H1 (cell line): ENCODE data around the gene ZNF189. TPM values are rescaled to one million over a fixed set of nuclear protein-coding genes. Genes with fewer than 3 reads are reported as not detected.

Source experiments
- CTCF ChIA-PET: fragments of 300-600 bp; sonication (Branson Sonifier 250); formaldehyde crosslinking; loops from one replicate; lab custom pipeline; 2021; ENCODE audit not compliant: partially characterized antibody; lab: Charles Lee
- POLR2A ChIA-PET: fragments of 300-600 bp; sonication (Branson Sonifier 250); formaldehyde crosslinking; loops from one replicate; lab custom pipeline; 2021; ENCODE audit warnings: inconsistent platforms; ENCODE audit not compliant: partially characterized antibody; lab: Charles Lee
- DNase-seq, 2 experiments: peaks; one replicate each; pipeline versions ENCODE4 v3.0.0 to v3.0.0-alpha.2; 2010 to 2022; ENCODE audit warnings: low spot score in 2 of 2, low read depth in 1 of 2, mixed read lengths in 1 of 2
- FAIRE-seq: peaks from 2 replicates; lab custom pipeline; 2011; peaks lifted over from hg19 to GRCh38; lab: Jason Lieb, UNC
- H2AFZ ChIP-seq: 2 replicates; pipeline ENCODE4 v1.8.1; 2012; ENCODE audit warnings: low read length, inconsistent platforms
- H2AK5ac ChIP-seq: 2 replicates; pipeline ENCODE4 v1.6.1; 2013; ENCODE audit warnings: low read depth, low read length
- H2BK120ac ChIP-seq: replicated peaks from 2 replicates; pipeline ENCODE3; 2013; ENCODE audit warnings: low read depth, low read length, inconsistent platforms
- H2BK12ac ChIP-seq: 2 replicates; pipeline ENCODE4 v1.6.1; 2013; ENCODE audit warnings: low read depth, low read length
- H2BK15ac ChIP-seq: 2 replicates; pipeline ENCODE4 v1.6.1; 2013; ENCODE audit warnings: low read length
- H2BK20ac ChIP-seq: 2 replicates; pipeline ENCODE4 v1.6.1; 2013; ENCODE audit warnings: low read length
- H2BK5ac ChIP-seq: 2 replicates; pipeline ENCODE4 v1.6.1; 2013; ENCODE audit warnings: low read depth, low read length
- H3K14ac ChIP-seq: 2 replicates; pipeline ENCODE4 v1.6.1; 2013; ENCODE audit warnings: inconsistent platforms; ENCODE audit not compliant: insufficient read length
- H3K18ac ChIP-seq: 2 replicates; pipeline ENCODE4 v1.6.1; 2013; ENCODE audit warnings: low read length; ENCODE audit errors: extremely low read depth
- H3K23ac ChIP-seq: 2 replicates; pipeline ENCODE4 v1.6.1; 2013; ENCODE audit warnings: inconsistent platforms; ENCODE audit not compliant: insufficient read length
- H3K23me2 ChIP-seq: 2 replicates; pipeline ENCODE4 v1.6.1; 2013; ENCODE audit warnings: low read depth, low read length
- H3K27ac ChIP-seq: 2 replicates; pipeline ENCODE4 v1.6.1; 2011; ENCODE audit warnings: low read depth, low read length, inconsistent platforms
- H3K27me3 ChIP-seq, 4 experiments: replicated peaks in 1 of 4; 1 replicate in 1 of 4; 2 replicates in 3 of 4; pipeline versions ENCODE4 v1.6.1 to v1.8.1; 2011 to 2013; ENCODE audit warnings: low read length in 3 of 4, mild to moderate bottlenecking in 3 of 4, inconsistent platforms in 2 of 4, mixed read lengths in 2 of 4, moderate library complexity in 1 of 4; ENCODE audit not compliant: control insufficient read depth in 3 of 4, insufficient read depth in 3 of 4; ENCODE audit errors: extremely low read depth in 1 of 4
- H3K36me3 ChIP-seq, 4 experiments: 2 replicates each; pipeline versions ENCODE4 v1.6.1 to v1.8.1; 2011 to 2013; ENCODE audit warnings: mild to moderate bottlenecking in 4 of 4, low read length in 3 of 4, moderate library complexity in 2 of 4, control low read depth in 1 of 4, inconsistent platforms in 1 of 4; ENCODE audit not compliant: insufficient read depth in 4 of 4, control insufficient read depth in 2 of 4
- H3K4ac ChIP-seq: replicated peaks from 2 replicates; pipeline ENCODE3; 2013; ENCODE audit warnings: low read length, low read depth, mixed read lengths, inconsistent platforms; ENCODE audit not compliant: insufficient read length
- H3K4me1 ChIP-seq, 4 experiments: replicated peaks in 1 of 4; 1 replicate in 1 of 4; 2 replicates in 3 of 4; pipeline versions ENCODE4 v1.6.1 to v1.8.1; 2011 to 2013; ENCODE audit warnings: low read length in 3 of 4, inconsistent platforms in 2 of 4, mixed read lengths in 1 of 4; ENCODE audit not compliant: insufficient read depth in 4 of 4, control insufficient read depth in 3 of 4
- H3K4me2 ChIP-seq, 2 experiments: 2 replicates each; pipeline versions ENCODE4 v1.6.1 to v1.8.1; 2011 to 2013; ENCODE audit warnings: low read depth in 2 of 2, low read length in 2 of 2, control low read depth in 1 of 2, inconsistent platforms in 1 of 2, mild to moderate bottlenecking in 1 of 2; ENCODE audit not compliant: insufficient read depth in 1 of 2
- H3K4me3 ChIP-seq, 4 experiments: fragments of 200-600, 300-600 bp in 1 of 4; sonication (generic), shearing (Covaris generic), sonication (Bioruptor Twin) in 1 of 4; 2 replicates each; pipeline versions ENCODE4 v1.5.1 to v1.8.1; 2011 to 2016; ENCODE audit warnings: low read length in 4 of 4, low read depth in 3 of 4, control low read depth in 2 of 4, inconsistent platforms in 2 of 4, mild to moderate bottlenecking in 2 of 4, mixed read lengths in 1 of 4, moderate library complexity in 1 of 4; ENCODE audit not compliant: insufficient read depth in 2 of 4; ENCODE audit errors: extremely low read depth in 1 of 4
- H3K56ac ChIP-seq: replicated peaks from 2 replicates; pipeline ENCODE3; 2013; ENCODE audit warnings: low read depth, mild to moderate bottlenecking, mixed read lengths, low read length, inconsistent platforms; ENCODE audit not compliant: insufficient read length
- H3K79me1 ChIP-seq: 2 replicates; pipeline ENCODE4 v1.6.1; 2013; ENCODE audit warnings: low read depth, low read length, control low read depth
- H3K79me2 ChIP-seq, 2 experiments: 2 replicates each; pipeline versions ENCODE4 v1.6.1 to v1.8.1; 2012 to 2013; ENCODE audit warnings: low read length in 2 of 2, mild to moderate bottlenecking in 2 of 2, inconsistent platforms in 1 of 2; ENCODE audit not compliant: insufficient read depth in 2 of 2, control insufficient read depth in 1 of 2
- H3K9ac ChIP-seq, 4 experiments: replicated peaks in 1 of 4; 1 replicate in 1 of 4; 2 replicates in 3 of 4; pipeline versions ENCODE4 v1.6.1 to v1.8.1; 2011 to 2013; ENCODE audit warnings: low read depth in 3 of 4, low read length in 3 of 4, control low read depth in 2 of 4, mild to moderate bottlenecking in 2 of 4, moderate library complexity in 2 of 4, inconsistent platforms in 1 of 4; ENCODE audit errors: extremely low read depth in 1 of 4
- H3K9me3 ChIP-seq, 2 experiments: 2 replicates each; pipeline versions ENCODE4 v1.6.1 to v1.8.1; 2012 to 2013; ENCODE audit warnings: mild to moderate bottlenecking in 2 of 2, moderate library complexity in 2 of 2, control low read depth in 1 of 2, inconsistent platforms in 1 of 2, low read depth in 1 of 2, low read length in 1 of 2, mixed read lengths in 1 of 2; ENCODE audit not compliant: insufficient read depth in 2 of 2
- H4K20me1 ChIP-seq, 2 experiments: replicated peaks in 1 of 2; 2 replicates each; pipeline versions ENCODE3 to v1.8.1; 2011 to 2013; ENCODE audit warnings: inconsistent platforms in 2 of 2, low read length in 2 of 2, mild to moderate bottlenecking in 1 of 2; ENCODE audit not compliant: insufficient read depth in 2 of 2, control insufficient read depth in 1 of 2
- H4K5ac ChIP-seq: 2 replicates; pipeline ENCODE4 v1.6.1; 2013; ENCODE audit warnings: low read length, low read depth, mixed read lengths, inconsistent platforms; ENCODE audit not compliant: insufficient read length
- H4K8ac ChIP-seq: 2 replicates; pipeline ENCODE4 v1.8.0; 2013; ENCODE audit warnings: mild to moderate bottlenecking, moderate library complexity, low read length, inconsistent platforms; ENCODE audit not compliant: insufficient read depth; ENCODE audit errors: extremely low read depth
- H4K91ac ChIP-seq: replicated peaks from 2 replicates; pipeline ENCODE3; 2013; ENCODE audit warnings: low read length, mixed read lengths, inconsistent platforms; ENCODE audit not compliant: insufficient read length
- CTBP2 ChIP-seq: IDR thresholded peaks from 2 replicates; pipeline ENCODE4 v1.7.0; 2011; ENCODE audit warnings: borderline replicate concordance, mild to moderate bottlenecking, moderate library complexity, mixed read lengths, low read length; ENCODE audit not compliant: insufficient read depth, insufficient read length
- EGR1 ChIP-seq: IDR thresholded peaks from 2 replicates; pipeline ENCODE4 v1.6.1; 2011; ENCODE audit warnings: low read depth, low read length, borderline replicate concordance
- GABPA ChIP-seq: IDR thresholded peaks from 2 replicates; pipeline ENCODE4 v1.6.1; 2011; ENCODE audit warnings: mild to moderate bottlenecking, low read length, moderate library complexity, borderline replicate concordance; ENCODE audit not compliant: insufficient read depth
- GTF2F1 ChIP-seq: IDR thresholded peaks from 2 replicates; pipeline ENCODE4 v1.6.1; 2012; ENCODE audit warnings: low read depth, low read length, improper control_type of control experiment, borderline replicate concordance
- KDM4A ChIP-seq: IDR thresholded peaks from one replicate; pipeline ENCODE4 v1.7.1; 2012; ENCODE audit warnings: low read depth, mild to moderate bottlenecking, moderate library complexity, low read length, inconsistent platforms; ENCODE audit not compliant: severe bottlenecking
- SAP30 ChIP-seq: fragments of 300-600 bp; sonication (generic); IDR thresholded peaks from 2 replicates; pipeline ENCODE4 v1.7.1; 2012; ENCODE audit warnings: low read length, moderate library complexity, mild to moderate bottlenecking, inconsistent platforms; ENCODE audit not compliant: insufficient read depth, insufficient replicate concordance
- SP4 ChIP-seq: IDR thresholded peaks from 2 replicates; pipeline ENCODE4 v1.6.1; 2012; ENCODE audit warnings: low read length, inconsistent platforms
- polyA plus RNA-seq, 7 experiments: library from polyadenylated mRNA; depleted of rRNA in 3 of 7; stranded (reverse) in 5 of 7; unstranded in 2 of 7; fragments of >200 nt in 5 of 7; fragments of 200-250 nt in 2 of 7; gene quantifications; 1 replicate in 5 of 7; 2 replicates in 1 of 7; 4 replicates in 1 of 7; pipeline versions ENCODE4 v1.2.1 to v1.2.3, GENCODE V29; 2011 to 2013; ENCODE audit warnings: missing spikeins in 2 of 7, mixed read lengths in 2 of 7
- total RNA-seq: library from RNA; stranded (reverse); fragmentation: NEBNext Ultra II Directional; extraction: Animal tissue kit (Norgen Biotek cat#: 25700); gene quantifications from 2 replicates; pipeline ENCODE4 v1.2.1, GENCODE V29; 2021

Gene ZNF189
- total and polyA plus RNA-seq, 2 of the 8 experiments (the other 6 are each of a cell fraction or from before 2014, with no cell fraction given), result 1.9 to 12.3 TPM

- Histone ChIP-seq H2BK15ac (no peak overlapping the region), H4K8ac (no peak overlapping the region), H3K79me2 (no peaks in the 10 kb centered on the region)
- TF ChIP-seq KDM4A (no peak), CTBP2 (no peak), GTF2F1 (no peak), EGR1 (no peak), SAP30 (no peak), GABPA (no peak), SP4 (no peak)
These were observed 16.9 kb downstream of the ZNF189 start for GRCh38 chr9:101415578-101415977.

More at GRCh38 chr9:101415578-101415977, 16.9 kb downstream of the ZNF189 start:
- no peak for DNase-seq
- Histone ChIP-seq H3K23me2 (no peaks in the 10 kb centered on the region; the same call in 1 of the 2 replicates), H3K36me3 (peaks cover 0 to 4% (median 0%) of the 10 kb centered on the region in 4 experiments; a peak in 1 of 8 replicates), H2BK120ac (no peak overlapping the region), H2AK5ac (no peak overlapping the region), H3K18ac (no peak overlapping the region), H2BK20ac (no peak overlapping the region), H4K5ac (no peak overlapping the region), H3K27ac (no peak overlapping the region), H3K27me3 (no peaks in the 10 kb centered on the region), H3K14ac (no peak overlapping the region), H4K91ac (no peak overlapping the region), H3K56ac (no peak overlapping the region), H4K20me1 (no peaks in the 10 kb centered on the region), H3K23ac (no peak overlapping the region), H3K79me1 (no peaks in the 10 kb centered on the region), H2BK5ac (no peak overlapping the region), H3K4me1 (no peaks in the 10 kb centered on the region), H3K9ac (no peak overlapping the region), H2BK12ac (no peak overlapping the region), H2AFZ (no peak overlapping the region), H3K9me3 (peaks cover 9% of the 10 kb centered on the region in 2 experiments; a peak in 3 of 4 replicates), H3K4me3 (no peak overlapping the region), H3K4ac (no peak overlapping the region), H3K4me2 (no peak overlapping the region)
- ChIA-PET POLR2A (no interaction called here), CTCF (no interaction called here)
- FAIRE-seq, result no peak
